Measurements from ENCODE around the gene BCOR. TPM values are rescaled to one million over a fixed set of nuclear protein-coding genes. Genes with fewer than 3 reads are reported as not detected.

The BCOR gene
- total RNA-seq, 1 experiment from 2014 or later, result 35.1 TPM

GRCh38 chrX:40007131-40007755, 90.5 kb downstream of the BCOR start:
- intact Hi-C loops (cut with micrococcal nuclease), result no loop called here

More at GRCh38 chrX:40007131-40007755, 90.5 kb downstream of the BCOR start:
- CTCF ChIA-PET, result no interaction called here
- ATAC-seq, result no peak
- no peak overlapping the region for H2AFZ ChIP-seq (ENCODE audit: low read depth, low read length, poor library complexity, severe bottlenecking)
- no peak for DNase-seq (ENCODE audit: low read depth, low spot score)
- no peaks in the 10 kb centered on the region for H3K36me3 ChIP-seq (ENCODE audit: control insufficient read depth in 1 of 2, insufficient read depth in 2 of 2, low read length in 2 of 2)
- H3K27ac ChIP-seq (ENCODE audit: low read depth, low read length), result no peak overlapping the region
- POLR2A ChIA-PET, result no interaction called here
- H3K79me2 ChIP-seq (ENCODE audit: insufficient read depth, low read length), result no peaks in the 10 kb centered on the region
- H3K4me3 ChIP-seq (replicated peaks in 1 of 2; ENCODE audit: low read depth in 1 of 2, low read length in 2 of 2), result no peak overlapping the region
- TF ChIP-seq YY1 (IDR thresholded peaks at IDR 0.05; ENCODE audit: extremely low read depth, insufficient replicate concordance, low read depth, low read length) (no peak), CTCF (IDR thresholded peaks at IDR 0.05 in 2 of 3, conservative IDR thresholded peaks at IDR 0.05 in 1 of 3; ENCODE audit: borderline replicate concordance in 1 of 3, insufficient read depth in 1 of 3, low read depth in 2 of 3, low read length in 2 of 3) (no peak), ATF3 (IDR thresholded peaks at IDR 0.05) (no peak), SP1 (IDR thresholded peaks at IDR 0.05; ENCODE audit: low read depth) (no peak), SIN3A (IDR thresholded peaks at IDR 0.05; ENCODE audit: low read depth) (no peak), ZBTB33 (IDR thresholded peaks at IDR 0.05; ENCODE audit: extremely low read depth, insufficient replicate concordance, low read length) (no peak), ZFX (IDR thresholded peaks at IDR 0.05) (no peak), REST (IDR thresholded peaks at IDR 0.05; ENCODE audit: low read depth) (no peak), EZH2phosphoT487 (IDR thresholded peaks at IDR 0.05; ENCODE audit: borderline replicate concordance) (no peak), CEBPB (IDR thresholded peaks at IDR 0.05; ENCODE audit: low read depth) (no peak), EZH2 (IDR thresholded peaks at IDR 0.05) (no peak), CBX3 (IDR thresholded peaks at IDR 0.05; ENCODE audit: low read depth) (no peak), RAD21 (IDR thresholded peaks at IDR 0.05; ENCODE audit: low read depth) (no peak), ELF1 (IDR thresholded peaks at IDR 0.05; ENCODE audit: borderline replicate concordance, low read depth) (no peak), JUND (IDR thresholded peaks at IDR 0.05) (no peak), EGR1 (IDR thresholded peaks at IDR 0.05; ENCODE audit: low read depth) (no peak), ZNF274 (IDR thresholded peaks at IDR 0.05; ENCODE audit: low read depth, low read length) (no peak), SRF (IDR thresholded peaks at IDR 0.05; ENCODE audit: low read depth) (no peak)
- TF ChIP-seq, protein P1, sequence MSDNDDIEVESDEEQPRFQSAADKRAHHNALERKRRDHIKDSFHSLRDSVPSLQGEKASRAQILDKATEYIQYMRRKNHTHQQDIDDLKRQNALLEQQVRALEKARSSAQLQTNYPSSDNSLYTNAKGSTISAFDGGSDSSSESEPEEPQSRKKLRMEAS (IDR thresholded peaks at IDR 0.05), result no peak
- no peaks in the 10 kb centered on the region for H3K27me3 ChIP-seq (ENCODE audit: insufficient read depth, low read length)
- no peaks in the 10 kb centered on the region for H4K20me1 ChIP-seq (ENCODE audit: insufficient read depth)
- H3K9ac ChIP-seq (ENCODE audit: low read length), result no peak overlapping the region
- BruUV-seq (replicated peaks), result no TSS peak
- no peaks in the 10 kb centered on the region for H3K9me2 ChIP-seq (ENCODE audit: insufficient read depth)
- H3K4me2 ChIP-seq (ENCODE audit: low read length), result no peak overlapping the region
- H3K9me3 ChIP-seq (ENCODE audit: control insufficient read depth in 1 of 2, insufficient read depth in 1 of 2, low read depth in 1 of 2, low read length in 2 of 2), result no peaks in the 10 kb centered on the region
- RAD21 ChIA-PET (ENCODE audit: low non-redundant PET in 1 of 2, low total read pairs in 2 of 2, uncharacterized antibody in 2 of 2, unreplicated experiment in 2 of 2), result no interaction called here
- H3K4me1 ChIP-seq (ENCODE audit: control insufficient read depth in 1 of 2, insufficient read depth in 2 of 2, low read length in 2 of 2), result no peaks in the 10 kb centered on the region; a peak in 1 of 4 replicates
